ENCODE data around the gene C19orf38. TPM values are rescaled to one million over a fixed set of nuclear protein-coding genes. Genes with fewer than 3 reads are reported as not detected.

Gene C19orf38
- polyA plus RNA-seq, 1 of the 3 experiments (the other 2 are of a cell fraction): 0.15 TPM

GRCh38 chr19:10918359-10918758, 70.1 kb downstream of the C19orf38 start (continued):
- no peak for TF ChIP-seq IRF3 (IDR thresholded peaks at IDR 0.05; ENCODE audit: low read depth, low read length)
- no peak for TF ChIP-seq REST (IDR thresholded peaks at IDR 0.05; ENCODE audit: low read depth, low read length)

Small RNA genes lying within 50 kb of the gene (small RNA-seq; reads per million reads assigned to genes)
- 0 to 7.7 (median 0.39) reads per million in 7 experiments for gene MIR199A1
- gene MIR6793: 0 to 6.8 (median 0) reads per million in 7 experiments

Other genes starting within 250 kb of the C19orf38 start
- 61.4 and 66.6 TPM in 2 replicates for gene SLC44A2, start 222.9 kb upstream of the C19orf38 start, polyA plus RNA-seq (2012; rRNA removed)
- gene ILF3, start 194.1 kb upstream of the C19orf38 start, polyA plus RNA-seq (2012; rRNA removed): 203 and 229 TPM in 2 replicates
- 108 and 115 TPM in 2 replicates for gene QTRT1, start 147.0 kb upstream of the C19orf38 start, polyA plus RNA-seq (2012; rRNA removed)
- 52.5 and 53.6 TPM in 2 replicates for gene DNM2, start 130.3 kb upstream of the C19orf38 start, polyA plus RNA-seq (2012; rRNA removed)
- 77.7 and 92.4 TPM in 2 replicates for gene TMED1, start 12.2 kb upstream of the C19orf38 start, polyA plus RNA-seq (2012; rRNA removed)
- 38.2 and 62.2 TPM in 2 replicates for gene CARM1, start 23.1 kb downstream of the C19orf38 start, polyA plus RNA-seq (2012; rRNA removed)
- 61.3 and 62.5 TPM in 2 replicates for gene YIPF2, start 80.2 kb downstream of the C19orf38 start, polyA plus RNA-seq (2012; rRNA removed)
- 11.7 and 12.5 TPM in 2 replicates for gene TIMM29, start 80.4 kb downstream of the C19orf38 start, polyA plus RNA-seq (2012; rRNA removed)
- 48.3 and 90.7 TPM in 2 replicates for gene SMARCA4, start 112.6 kb downstream of the C19orf38 start, polyA plus RNA-seq (2012; rRNA removed)
- gene LDLR, start 241.0 kb downstream of the C19orf38 start, polyA plus RNA-seq (2012; rRNA removed): 20.7 and 25.1 TPM in 2 replicates